GM23338 (cell line): Measurements from ENCODE around the gene CPNE8. TPM values are rescaled to one million over a fixed set of nuclear protein-coding genes. Genes with fewer than 3 reads are reported as not detected.

Experiments used
- ATAC-seq: fragments of 200-7000 bp; cut with Tn5 transposase; 3 replicates; pipeline ENCODE4 v1.9.1; 2020
- DNase-seq: peaks from one replicate; pipeline ENCODE4 v3.0.0-alpha.2; 2015; ENCODE audit warnings: low spot score
- H2AFZ ChIP-seq: fragments of 200-600 bp; sonication (generic); 2 replicates; pipeline ENCODE4 v1.8.0; 2016; ENCODE audit warnings: antibody characterized with exemption, mild to moderate bottlenecking, moderate library complexity
- H3F3A ChIP-seq: fragments of 200-600 bp; sonication (generic); replicated peaks from 2 replicates; pipeline ENCODE4 v1.8.0; 2017; ENCODE audit warnings: antibody characterized with exemption, mixed run types, low read depth
- H3K27ac ChIP-seq: fragments of 200-600 bp; sonication (generic); 2 replicates; pipeline ENCODE4 v1.6.1; 2016; ENCODE audit warnings: low read depth
- H3K27me3 ChIP-seq: fragments of 200-600 bp; sonication (generic); 2 replicates; pipeline ENCODE4 v1.8.0; 2016; ENCODE audit warnings: mild to moderate bottlenecking, mixed run types, moderate library complexity; ENCODE audit not compliant: insufficient read depth
- H3K36me3 ChIP-seq: fragments of 200-600 bp; sonication (generic); 2 replicates; pipeline ENCODE4 v1.8.0; 2016; ENCODE audit warnings: mild to moderate bottlenecking; ENCODE audit not compliant: insufficient read depth
- H3K4me1 ChIP-seq: fragments of 200-600 bp; sonication (generic); 2 replicates; pipeline ENCODE4 v1.8.0; 2016; ENCODE audit warnings: mild to moderate bottlenecking, moderate library complexity; ENCODE audit not compliant: insufficient read depth
- H3K4me2 ChIP-seq: fragments of 200-600 bp; sonication (generic); 2 replicates; pipeline ENCODE4 v1.7.1; 2017; ENCODE audit warnings: mixed run types
- H3K4me3 ChIP-seq: fragments of 200-600 bp; sonication (generic); 2 replicates; pipeline ENCODE4 v1.6.1; 2016; ENCODE audit warnings: mixed run types
- H3K79me2 ChIP-seq: fragments of 200-600 bp; sonication (generic); replicated peaks from 2 replicates; pipeline ENCODE4 v1.8.0; 2017; ENCODE audit warnings: mild to moderate bottlenecking; ENCODE audit not compliant: insufficient read depth
- H3K9me2 ChIP-seq: fragments of 200-600 bp; sonication (generic); 2 replicates; pipeline ENCODE4 v1.8.0; 2017; ENCODE audit not compliant: insufficient read depth
- H4K20me1 ChIP-seq: fragments of 200-600 bp; sonication (generic); replicated peaks from 2 replicates; pipeline ENCODE4 v1.8.0; 2017; ENCODE audit warnings: mild to moderate bottlenecking; ENCODE audit not compliant: insufficient read depth
- H3K27ac Mint-ChIP-seq: 2 replicates; pipeline ENCODE4 v1.8.0; 2020; ENCODE audit warnings: inconsistent platforms, mild to moderate bottlenecking, moderate library complexity, mixed read lengths
- H3K27me3 Mint-ChIP-seq: 3 replicates; pipeline ENCODE4 v1.8.0; 2022; ENCODE audit warnings: low read depth, mild to moderate bottlenecking, moderate library complexity, mixed read lengths, inconsistent platforms; ENCODE audit not compliant: insufficient read depth, poor library complexity
- H3K36me3 Mint-ChIP-seq: 3 replicates; pipeline ENCODE4 v1.8.0; 2021; ENCODE audit warnings: low read depth, mild to moderate bottlenecking, inconsistent platforms, moderate library complexity, mixed read lengths
- H3K4me1 Mint-ChIP-seq: 3 replicates; pipeline ENCODE4 v1.8.0; 2020; ENCODE audit warnings: mild to moderate bottlenecking, inconsistent platforms, mixed read lengths
- H3K4me3 Mint-ChIP-seq: 3 replicates; pipeline ENCODE4 v1.8.0; 2021; ENCODE audit warnings: moderate library complexity, mild to moderate bottlenecking, inconsistent platforms, mixed read lengths
- H3K9me3 Mint-ChIP-seq: 3 replicates; pipeline ENCODE4 v1.8.0; 2020; ENCODE audit warnings: moderate library complexity, mild to moderate bottlenecking, inconsistent platforms, mixed read lengths
- CREB1 ChIP-seq: fragments of 250-450 bp; sonication (Bioruptor Pico); IDR thresholded peaks from 2 replicates; pipeline ENCODE4 v1.5.0; 2020; ENCODE audit warnings: low read depth, mild to moderate bottlenecking, moderate library complexity
- EZH2 ChIP-seq: fragments of 200-600 bp; sonication (generic); IDR thresholded peaks from one replicate; pipeline ENCODE4 v1.8.0; 2017; ENCODE audit warnings: antibody characterized with exemption, mild to moderate bottlenecking, low read depth; ENCODE audit not compliant: unreplicated experiment
- EZH2phosphoT487 ChIP-seq: fragments of 200-600 bp; sonication (generic); IDR thresholded peaks from one replicate; pipeline ENCODE4 v1.8.1; 2018; ENCODE audit warnings: antibody characterized with exemption; ENCODE audit not compliant: unreplicated experiment
- JUNB ChIP-seq: IDR thresholded peaks from one replicate; pipeline ENCODE4 v1.6.1; 2016; ENCODE audit warnings: antibody characterized with exemption; ENCODE audit not compliant: unreplicated experiment
- NANOG ChIP-seq: IDR thresholded peaks from 2 replicates; pipeline ENCODE4 v1.6.1; 2016; ENCODE audit warnings: antibody characterized with exemption, borderline replicate concordance
- POLR2AphosphoS5 ChIP-seq: IDR thresholded peaks from 2 replicates; pipeline ENCODE4 v1.6.1; 2016; ENCODE audit warnings: antibody characterized with exemption, low read depth
- STAT1 ChIP-seq: IDR thresholded peaks from one replicate; pipeline ENCODE4 v1.6.1; 2016; ENCODE audit warnings: antibody characterized with exemption; ENCODE audit not compliant: unreplicated experiment
- ZNF114 ChIP-seq: fragments of 250-450 bp; sonication (Bioruptor Pico); IDR thresholded peaks from 2 replicates; pipeline ENCODE4 v1.5.0; 2020; ENCODE audit warnings: mild to moderate bottlenecking, moderate library complexity
- ZNF331 ChIP-seq: fragments of 250-450 bp; sonication (Bioruptor Pico); IDR thresholded peaks from 2 replicates; pipeline ENCODE4 v1.5.0; 2020; ENCODE audit warnings: low read depth, mild to moderate bottlenecking, moderate library complexity
- polyA plus RNA-seq: library from polyadenylated mRNA; unstranded; fragments of >200 nt; fragmentation: Nextera tagmentation; extraction: Ambion mirVana; gene quantifications from 2 replicates; pipeline ENCODE4 v1.2.1, GENCODE V29; 2016
- total RNA-seq: library from RNA; depleted of rRNA; stranded (reverse); fragments of >200 nt; shearing (Covaris generic); gene quantifications from 2 replicates; pipeline ENCODE4 v1.2.3, GENCODE V29; 2014
- TF ChIP-seq, protein P1 (sequence below): IDR thresholded peaks from one replicate; pipeline ENCODE4 v1.6.1; 2018; ENCODE audit warnings: antibody characterized with exemption; ENCODE audit not compliant: unreplicated experiment
- TF ChIP-seq, protein P2 (sequence below), 2 experiments: fragments of 200-600 bp in 1 of 2; sonication (generic) in 1 of 2; conservative IDR thresholded peaks; 2 replicates each; pipeline versions ENCODE4 v1.5.1 to v1.6.1; 2016 to 2017; ENCODE audit warnings: antibody characterized with exemption in 2 of 2, low read depth in 2 of 2, mild to moderate bottlenecking in 2 of 2, moderate library complexity in 1 of 2
- TF ChIP-seq, protein P3 (sequence below): fragments of 250-450 bp; sonication (Bioruptor Pico); IDR thresholded peaks from 2 replicates; pipeline ENCODE4 v1.5.0; 2020; ENCODE audit warnings: mild to moderate bottlenecking, moderate library complexity
- TF ChIP-seq, protein P4 (sequence below): IDR thresholded peaks from 2 replicates; pipeline ENCODE4 v1.6.1; 2016; ENCODE audit warnings: antibody characterized with exemption

The CPNE8 gene
- total and polyA plus RNA-seq, 2 experiments from 2014 or later, result 8.7 to 10.1 TPM

DNA sequence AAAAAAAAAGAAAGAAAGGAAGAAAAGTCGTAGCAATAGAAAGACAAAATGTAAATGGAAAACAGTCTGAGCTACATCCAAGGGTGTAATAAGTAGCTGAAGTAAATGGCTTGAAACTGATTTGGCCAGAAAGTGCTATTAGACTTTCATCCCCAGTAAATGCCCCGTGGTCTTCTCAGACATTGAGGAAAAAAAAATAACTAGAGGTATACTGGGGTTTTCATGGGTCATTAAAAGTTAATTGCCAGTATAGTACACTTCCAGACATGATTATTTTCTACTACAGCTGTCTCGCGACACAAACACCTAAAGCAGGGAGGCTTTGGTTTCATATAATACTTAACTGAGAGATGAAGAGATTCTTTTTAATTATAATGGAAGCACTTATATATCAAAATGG lies 271.9 kb downstream of the CPNE8 start:
- H3K27ac Mint-ChIP-seq, result no peak overlapping the region
- no peaks in the 10 kb centered on the region for H4K20me1 ChIP-seq
- no peaks in the 10 kb centered on the region for H3K36me3 ChIP-seq
- no peak for ATAC-seq
- H2AFZ ChIP-seq, result no peak overlapping the region
- H3K4me3 ChIP-seq, result no peak overlapping the region
- H3K4me3 Mint-ChIP-seq, result no peak overlapping the region
- H3K4me2 ChIP-seq, result no peak overlapping the region
- no peaks in the 10 kb centered on the region for H3K4me1 ChIP-seq
- no peak for DNase-seq
- H3K36me3 Mint-ChIP-seq, result no peaks in the 10 kb centered on the region
- H3K27ac ChIP-seq, result no peak overlapping the region
- H3F3A ChIP-seq, result no peaks in the 10 kb centered on the region
- H3K4me1 Mint-ChIP-seq, result no peaks in the 10 kb centered on the region
- TF ChIP-seq EZH2, result no peak
- TF ChIP-seq ZNF114 (CRISPR knock-in tag), result no peak
- no peak for TF ChIP-seq NANOG
- TF ChIP-seq ZNF331 (CRISPR knock-in tag), result no peak
- TF ChIP-seq, protein P1, sequence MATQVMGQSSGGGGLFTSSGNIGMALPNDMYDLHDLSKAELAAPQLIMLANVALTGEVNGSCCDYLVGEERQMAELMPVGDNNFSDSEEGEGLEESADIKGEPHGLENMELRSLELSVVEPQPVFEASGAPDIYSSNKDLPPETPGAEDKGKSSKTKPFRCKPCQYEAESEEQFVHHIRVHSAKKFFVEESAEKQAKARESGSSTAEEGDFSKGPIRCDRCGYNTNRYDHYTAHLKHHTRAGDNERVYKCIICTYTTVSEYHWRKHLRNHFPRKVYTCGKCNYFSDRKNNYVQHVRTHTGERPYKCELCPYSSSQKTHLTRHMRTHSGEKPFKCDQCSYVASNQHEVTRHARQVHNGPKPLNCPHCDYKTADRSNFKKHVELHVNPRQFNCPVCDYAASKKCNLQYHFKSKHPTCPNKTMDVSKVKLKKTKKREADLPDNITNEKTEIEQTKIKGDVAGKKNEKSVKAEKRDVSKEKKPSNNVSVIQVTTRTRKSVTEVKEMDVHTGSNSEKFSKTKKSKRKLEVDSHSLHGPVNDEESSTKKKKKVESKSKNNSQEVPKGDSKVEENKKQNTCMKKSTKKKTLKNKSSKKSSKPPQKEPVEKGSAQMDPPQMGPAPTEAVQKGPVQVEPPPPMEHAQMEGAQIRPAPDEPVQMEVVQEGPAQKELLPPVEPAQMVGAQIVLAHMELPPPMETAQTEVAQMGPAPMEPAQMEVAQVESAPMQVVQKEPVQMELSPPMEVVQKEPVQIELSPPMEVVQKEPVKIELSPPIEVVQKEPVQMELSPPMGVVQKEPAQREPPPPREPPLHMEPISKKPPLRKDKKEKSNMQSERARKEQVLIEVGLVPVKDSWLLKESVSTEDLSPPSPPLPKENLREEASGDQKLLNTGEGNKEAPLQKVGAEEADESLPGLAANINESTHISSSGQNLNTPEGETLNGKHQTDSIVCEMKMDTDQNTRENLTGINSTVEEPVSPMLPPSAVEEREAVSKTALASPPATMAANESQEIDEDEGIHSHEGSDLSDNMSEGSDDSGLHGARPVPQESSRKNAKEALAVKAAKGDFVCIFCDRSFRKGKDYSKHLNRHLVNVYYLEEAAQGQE, result no peak
- no peak for TF ChIP-seq JUNB
- TF ChIP-seq EZH2phosphoT487, result no peak
- TF ChIP-seq STAT1, result no peak
- no peak for TF ChIP-seq CREB1 (CRISPR knock-in tag)
- TF ChIP-seq, protein P2, sequence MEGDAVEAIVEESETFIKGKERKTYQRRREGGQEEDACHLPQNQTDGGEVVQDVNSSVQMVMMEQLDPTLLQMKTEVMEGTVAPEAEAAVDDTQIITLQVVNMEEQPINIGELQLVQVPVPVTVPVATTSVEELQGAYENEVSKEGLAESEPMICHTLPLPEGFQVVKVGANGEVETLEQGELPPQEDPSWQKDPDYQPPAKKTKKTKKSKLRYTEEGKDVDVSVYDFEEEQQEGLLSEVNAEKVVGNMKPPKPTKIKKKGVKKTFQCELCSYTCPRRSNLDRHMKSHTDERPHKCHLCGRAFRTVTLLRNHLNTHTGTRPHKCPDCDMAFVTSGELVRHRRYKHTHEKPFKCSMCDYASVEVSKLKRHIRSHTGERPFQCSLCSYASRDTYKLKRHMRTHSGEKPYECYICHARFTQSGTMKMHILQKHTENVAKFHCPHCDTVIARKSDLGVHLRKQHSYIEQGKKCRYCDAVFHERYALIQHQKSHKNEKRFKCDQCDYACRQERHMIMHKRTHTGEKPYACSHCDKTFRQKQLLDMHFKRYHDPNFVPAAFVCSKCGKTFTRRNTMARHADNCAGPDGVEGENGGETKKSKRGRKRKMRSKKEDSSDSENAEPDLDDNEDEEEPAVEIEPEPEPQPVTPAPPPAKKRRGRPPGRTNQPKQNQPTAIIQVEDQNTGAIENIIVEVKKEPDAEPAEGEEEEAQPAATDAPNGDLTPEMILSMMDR (conservative IDR thresholded peaks at IDR 0.05; ENCODE audit: low read depth in 2 of 2), result no peak
- no peak for TF ChIP-seq POLR2AphosphoS5
- TF ChIP-seq, protein P3, sequence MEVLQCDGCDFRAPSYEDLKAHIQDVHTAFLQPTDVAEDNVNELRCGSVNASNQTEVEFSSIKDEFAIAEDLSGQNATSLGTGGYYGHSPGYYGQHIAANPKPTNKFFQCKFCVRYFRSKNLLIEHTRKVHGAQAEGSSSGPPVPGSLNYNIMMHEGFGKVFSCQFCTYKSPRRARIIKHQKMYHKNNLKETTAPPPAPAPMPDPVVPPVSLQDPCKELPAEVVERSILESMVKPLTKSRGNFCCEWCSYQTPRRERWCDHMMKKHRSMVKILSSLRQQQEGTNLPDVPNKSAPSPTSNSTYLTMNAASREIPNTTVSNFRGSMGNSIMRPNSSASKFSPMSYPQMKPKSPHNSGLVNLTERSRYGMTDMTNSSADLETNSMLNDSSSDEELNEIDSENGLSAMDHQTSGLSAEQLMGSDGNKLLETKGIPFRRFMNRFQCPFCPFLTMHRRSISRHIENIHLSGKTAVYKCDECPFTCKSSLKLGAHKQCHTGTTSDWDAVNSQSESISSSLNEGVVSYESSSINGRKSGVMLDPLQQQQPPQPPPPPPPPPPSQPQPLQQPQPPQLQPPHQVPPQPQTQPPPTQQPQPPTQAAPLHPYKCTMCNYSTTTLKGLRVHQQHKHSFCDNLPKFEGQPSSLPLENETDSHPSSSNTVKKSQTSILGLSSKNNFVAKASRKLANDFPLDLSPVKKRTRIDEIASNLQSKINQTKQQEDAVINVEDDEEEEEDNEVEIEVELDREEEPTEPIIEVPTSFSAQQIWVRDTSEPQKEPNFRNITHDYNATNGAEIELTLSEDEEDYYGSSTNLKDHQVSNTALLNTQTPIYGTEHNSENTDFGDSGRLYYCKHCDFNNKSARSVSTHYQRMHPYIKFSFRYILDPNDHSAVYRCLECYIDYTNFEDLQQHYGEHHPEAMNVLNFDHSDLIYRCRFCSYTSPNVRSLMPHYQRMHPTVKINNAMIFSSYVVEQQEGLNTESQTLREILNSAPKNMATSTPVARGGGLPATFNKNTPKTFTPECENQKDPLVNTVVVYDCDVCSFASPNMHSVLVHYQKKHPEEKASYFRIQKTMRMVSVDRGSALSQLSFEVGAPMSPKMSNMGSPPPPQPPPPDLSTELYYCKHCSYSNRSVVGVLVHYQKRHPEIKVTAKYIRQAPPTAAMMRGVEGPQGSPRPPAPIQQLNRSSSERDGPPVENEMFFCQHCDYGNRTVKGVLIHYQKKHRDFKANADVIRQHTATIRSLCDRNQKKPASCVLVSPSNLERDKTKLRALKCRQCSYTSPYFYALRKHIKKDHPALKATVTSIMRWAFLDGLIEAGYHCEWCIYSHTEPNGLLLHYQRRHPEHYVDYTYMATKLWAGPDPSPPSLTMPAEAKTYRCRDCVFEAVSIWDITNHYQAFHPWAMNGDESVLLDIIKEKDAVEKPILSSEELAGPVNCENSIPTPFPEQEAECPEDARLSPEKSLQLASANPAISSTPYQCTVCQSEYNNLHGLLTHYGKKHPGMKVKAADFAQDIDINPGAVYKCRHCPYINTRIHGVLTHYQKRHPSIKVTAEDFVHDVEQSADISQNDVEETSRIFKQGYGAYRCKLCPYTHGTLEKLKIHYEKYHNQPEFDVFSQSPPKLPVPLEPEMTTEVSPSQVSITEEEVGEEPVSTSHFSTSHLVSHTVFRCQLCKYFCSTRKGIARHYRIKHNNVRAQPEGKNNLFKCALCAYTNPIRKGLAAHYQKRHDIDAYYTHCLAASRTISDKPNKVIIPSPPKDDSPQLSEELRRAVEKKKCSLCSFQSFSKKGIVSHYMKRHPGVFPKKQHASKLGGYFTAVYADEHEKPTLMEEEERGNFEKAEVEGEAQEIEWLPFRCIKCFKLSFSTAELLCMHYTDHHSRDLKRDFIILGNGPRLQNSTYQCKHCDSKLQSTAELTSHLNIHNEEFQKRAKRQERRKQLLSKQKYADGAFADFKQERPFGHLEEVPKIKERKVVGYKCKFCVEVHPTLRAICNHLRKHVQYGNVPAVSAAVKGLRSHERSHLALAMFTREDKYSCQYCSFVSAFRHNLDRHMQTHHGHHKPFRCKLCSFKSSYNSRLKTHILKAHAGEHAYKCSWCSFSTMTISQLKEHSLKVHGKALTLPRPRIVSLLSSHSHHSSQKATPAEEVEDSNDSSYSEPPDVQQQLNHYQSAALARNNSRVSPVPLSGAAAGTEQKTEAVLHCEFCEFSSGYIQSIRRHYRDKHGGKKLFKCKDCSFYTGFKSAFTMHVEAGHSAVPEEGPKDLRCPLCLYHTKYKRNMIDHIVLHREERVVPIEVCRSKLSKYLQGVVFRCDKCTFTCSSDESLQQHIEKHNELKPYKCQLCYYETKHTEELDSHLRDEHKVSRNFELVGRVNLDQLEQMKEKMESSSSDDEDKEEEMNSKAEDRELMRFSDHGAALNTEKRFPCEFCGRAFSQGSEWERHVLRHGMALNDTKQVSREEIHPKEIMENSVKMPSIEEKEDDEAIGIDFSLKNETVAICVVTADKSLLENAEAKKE (CRISPR knock-in tag), result no peak
- TF ChIP-seq, protein P4, sequence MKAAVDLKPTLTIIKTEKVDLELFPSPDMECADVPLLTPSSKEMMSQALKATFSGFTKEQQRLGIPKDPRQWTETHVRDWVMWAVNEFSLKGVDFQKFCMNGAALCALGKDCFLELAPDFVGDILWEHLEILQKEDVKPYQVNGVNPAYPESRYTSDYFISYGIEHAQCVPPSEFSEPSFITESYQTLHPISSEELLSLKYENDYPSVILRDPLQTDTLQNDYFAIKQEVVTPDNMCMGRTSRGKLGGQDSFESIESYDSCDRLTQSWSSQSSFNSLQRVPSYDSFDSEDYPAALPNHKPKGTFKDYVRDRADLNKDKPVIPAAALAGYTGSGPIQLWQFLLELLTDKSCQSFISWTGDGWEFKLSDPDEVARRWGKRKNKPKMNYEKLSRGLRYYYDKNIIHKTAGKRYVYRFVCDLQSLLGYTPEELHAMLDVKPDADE, result no peak
- H3K9me2 ChIP-seq, result no peaks in the 10 kb centered on the region
- no peaks in the 10 kb centered on the region for H3K79me2 ChIP-seq
- 0 out of 3 replicates have a peak, but pooled peaks cover 3% of the 10 kb centered on the region for H3K9me3 Mint-ChIP-seq
- H3K27me3 ChIP-seq, result no peaks in the 10 kb centered on the region
- H3K27me3 Mint-ChIP-seq, result peaks cover 2% of the 10 kb centered on the region
